Smooth muscle cell of the coronary artery (primary cell): Measurements from ENCODE around the gene MMS19. TPM values are rescaled to one million over a fixed set of nuclear protein-coding genes. Genes with fewer than 3 reads are reported as not detected.

Experiments
- total RNA-seq: library from RNA; depleted of rRNA; stranded (reverse); fragments of >200 nt; gene quantifications from 2 replicates; pipeline ENCODE4 v1.2.3, GENCODE V29; 2014; ENCODE audit warnings: low replicate concordance

The MMS19 gene
- 36.6 and 49.8 TPM in 2 replicates for total RNA-seq

GRCh38 chr10:97498076-97498840 lies at the start of gene MMS19:
MMS19 (minus strand) TSS chr10:97498422; CDS start chr10:97498384, 38 bp downstream.

GRCh38 chr10:97498841-97499560 lies 779 bp upstream of the MMS19 start, which contains the start of gene UBTD1:
UBTD1 (plus strand) TSS chr10:97498924; CDS start chr10:97499204, 280 bp downstream.

GRCh38 chr10:97445722-97446639 lies 52.2 kb downstream of the MMS19 start, which contains the start of the genes EXOSC1 and ZDHHC16:
EXOSC1 (minus strand) TSS chr10:97446006; CDS start chr10:97445985, 21 bp downstream.
ZDHHC16 (plus strand) TSS chr10:97446175; CDS start chr10:97451676, 5,501 bp downstream.

GRCh38 chr10:97425964-97426775 lies 72.1 kb downstream of the MMS19 start, which contains the start of gene PGAM1:
PGAM1 (plus strand) TSS chr10:97426191; CDS start chr10:97426308, 117 bp downstream.

Other genes starting within 250 kb of the MMS19 start
- gene ARHGAP19, start 205.8 kb downstream of the MMS19 start, total RNA-seq, result 4.8 and 4.9 TPM in 2 replicates
- 0.83 and 1.1 TPM in 2 replicates for gene FRAT1, start 179.2 kb downstream of the MMS19 start, total RNA-seq
- gene FRAT2, start 163.7 kb downstream of the MMS19 start, total RNA-seq, result 2.7 and 3.0 TPM in 2 replicates
- gene RRP12, start 97.1 kb downstream of the MMS19 start, total RNA-seq, result 11.0 and 12.5 TPM in 2 replicates
- 227 and 387 TPM in 2 replicates for gene PGAM1, start 72.2 kb downstream of the MMS19 start, total RNA-seq
- gene EXOSC1, start 52.4 kb downstream of the MMS19 start, total RNA-seq, result 19.8 and 34.3 TPM in 2 replicates
- gene ZDHHC16, start 52.2 kb downstream of the MMS19 start, total RNA-seq, result 31.9 and 36.7 TPM in 2 replicates
- gene UBTD1, start 502 bp upstream of the MMS19 start, total RNA-seq, result 16.3 and 30.3 TPM in 2 replicates
- 0.15 and 0.59 TPM in 2 replicates for gene ANKRD2, start 74.4 kb upstream of the MMS19 start, total RNA-seq
- gene HOGA1, start 86.0 kb upstream of the MMS19 start, total RNA-seq, result 0.75 and 0.94 TPM in 2 replicates
- gene C10orf62, start 91.3 kb upstream of the MMS19 start, total RNA-seq, result 0.08 TPM in 1 of 2 replicates, not detected in the other
- 4.2 and 8.1 TPM in 2 replicates for gene MORN4, start 135.1 kb upstream of the MMS19 start, total RNA-seq
- gene PI4K2A, start 142.2 kb upstream of the MMS19 start, total RNA-seq, result 11.7 and 16.9 TPM in 2 replicates
- 8.6 and 21.1 TPM in 2 replicates for gene AVPI1, start 188.8 kb upstream of the MMS19 start, total RNA-seq
- 12.9 and 15.4 TPM in 2 replicates for gene MARVELD1, start 215.3 kb upstream of the MMS19 start, total RNA-seq
- 15.2 and 16.6 TPM in 2 replicates for gene ZFYVE27, start 238.7 kb upstream of the MMS19 start, total RNA-seq